Prostate gland (tissue), 2 donors: Measurements from ENCODE around the gene MCCC1. TPM values are rescaled to one million over a fixed set of nuclear protein-coding genes. Genes with fewer than 3 reads are reported as not detected.
"Not testable (repeated sequence)": the region's sequence is repeated elsewhere in the genome, so short reads cannot be mapped to it uniquely, and the experiment has no call there.

Source experiments
- DNase-seq: peaks from one replicate; pipeline ENCODE4 v3.0.0-alpha.2; 2019; ENCODE audit warnings: low spot score
- H3K27ac ChIP-seq, 2 donors: fragments of 200-600 bp; sonication (generic); 2 replicates each; pipeline ENCODE4 v1.5.1; 2017 to 2019
- H3K27me3 ChIP-seq: fragments of 200-600 bp; sonication (generic); replicated peaks from 2 replicates; pipeline ENCODE4 v1.5.1; 2019; ENCODE audit not compliant: insufficient read depth
- H3K36me3 ChIP-seq, 2 donors: fragments of 200-600 bp; sonication (generic); 1 replicate in 1 of 2; 2 replicates in 1 of 2; pipeline versions ENCODE4 v1.5.1 to v1.8.1; 2017 to 2019
- H3K4me1 ChIP-seq: fragments of 200-600 bp; sonication (generic); replicated peaks from 2 replicates; pipeline ENCODE4 v1.5.1; 2019
- H3K4me3 ChIP-seq, 2 donors: fragments of 200-600 bp; sonication (generic); 2 replicates each; pipeline ENCODE4 v1.5.1; 2017 to 2019
- H3K9me3 ChIP-seq: fragments of 200-600 bp; sonication (generic); 2 replicates; pipeline ENCODE4 v1.5.1; 2017
- CTCF ChIP-seq, 4 experiments: fragments of 200-600 bp in 2 of 4; fragments of 450-650 bp in 2 of 4; sonication (generic) in 2 of 4; IDR thresholded peaks; 1 replicate in 3 of 4; 2 replicates in 1 of 4; pipeline ENCODE4 v1.5.1; 2016 to 2019; ENCODE audit warnings: antibody characterized with exemption in 4 of 4, mild to moderate bottlenecking in 2 of 4, moderate library complexity in 2 of 4
- POLR2A ChIP-seq: fragments of 450-650 bp; IDR thresholded peaks from one replicate; pipeline ENCODE4 v1.6.1; 2016; ENCODE audit warnings: antibody characterized with exemption, mild to moderate bottlenecking
- POLR2AphosphoS5 ChIP-seq: sonication (generic); formaldehyde crosslinking; IDR thresholded peaks from one replicate; pipeline ENCODE4 v1.6.1; 2017; ENCODE audit warnings: antibody characterized with exemption
- WGBS: methylation state at CpG from one replicate; pipeline ENCODE4 v1.1.5; 2018; 5-methylcytosine and 5-hydroxymethylcytosine counted together
- intact Hi-C: fragments of 100-400 bp; cut with DNase I; formaldehyde crosslinking; loops from one replicate; pipeline ENCODE4 v1.14.2; 2022
- total RNA-seq, 2 donors: library from RNA; depleted of rRNA; stranded (reverse); fragments of >200 nt; gene quantifications; one replicate each; pipeline ENCODE4 v1.1.0, GENCODE V29; 2016

MCCC1 gene
- total RNA-seq, 2 donors from 2014 or later = 37.5 to 54.6 TPM

GRCh38 chr3:183116025-183116614, 16.8 kb upstream of the MCCC1 start:
- Histone ChIP-seq H3K27me3 (no peaks in the 10 kb centered on the region), H3K4me3 (peak overlapping the region in 1 of 2 donors; percentile 10), H3K27ac (no peak overlapping the region), H3K36me3 (no peaks in the 10 kb centered on the region), H3K4me1 (no peaks in the 10 kb centered on the region), H3K9me3 (no peaks in the 10 kb centered on the region)
- no peak for TF ChIP-seq POLR2A
- TF ChIP-seq CTCF (IDR thresholded peaks at IDR 0.05) = no peak
- no peak for TF ChIP-seq POLR2AphosphoS5
- intact Hi-C loops = no loop called here
- peak; percentile 39 for DNase-seq
- 1% methylated on average over 24 of the region's 25 CpGs for WGBS

GRCh38 chr3:183114384-183115178, 15.3 kb upstream of the MCCC1 start:
- no peaks in the 10 kb centered on the region for H3K9me3 ChIP-seq
- intact Hi-C loops = no loop called here
- no peak for TF ChIP-seq POLR2A
- TF ChIP-seq CTCF (IDR thresholded peaks at IDR 0.05) = no peak
- TF ChIP-seq POLR2AphosphoS5 = no peak
- no peaks in the 10 kb centered on the region for H3K4me1 ChIP-seq
- WGBS = 41% methylated on average over 13 of the region's 13 CpGs
- no peaks in the 10 kb centered on the region for H3K27me3 ChIP-seq
- H3K36me3 ChIP-seq = no peaks in the 10 kb centered on the region
- H3K4me3 ChIP-seq = no peak overlapping the region
- no peak overlapping the region for H3K27ac ChIP-seq
- no peak for DNase-seq

- 97% methylated on average over 1 of the region's 1 CpG for WGBS
These were observed 10.6 kb upstream of the MCCC1 start for GRCh38 chr3:183109847-183110246.

GRCh38 chr3:183108470-183108869, 9.2 kb upstream of the MCCC1 start:
- H3K36me3 ChIP-seq = no peaks in the 10 kb centered on the region
- H3K27me3 ChIP-seq = no peaks in the 10 kb centered on the region
- H3K4me1 ChIP-seq = no peaks in the 10 kb centered on the region
- no peak for TF ChIP-seq POLR2A
- no peak for TF ChIP-seq CTCF (IDR thresholded peaks at IDR 0.05)
- no peak for TF ChIP-seq POLR2AphosphoS5
- H3K9me3 ChIP-seq = no peaks in the 10 kb centered on the region
- intact Hi-C loops = no loop called here
- H3K27ac ChIP-seq = peak overlapping the region; percentile 56 to 63
- 70% methylated on average over 4 of the region's 4 CpGs for WGBS
- no peak overlapping the region for H3K4me3 ChIP-seq
- DNase-seq = no peak

More at GRCh38 chr3:183109847-183110246, 10.6 kb upstream of the MCCC1 start:
- H3K4me3 ChIP-seq, intact Hi-C loops, H3K27me3 ChIP-seq, H3K4me1 ChIP-seq, H3K36me3 ChIP-seq, DNase-seq, H3K9me3 ChIP-seq, H3K27ac ChIP-seq: not testable (repeated sequence)

GRCh38 chr3:183108001-183108449, 8.7 kb upstream of the MCCC1 start:
- Histone ChIP-seq H3K9me3 (no peaks in the 10 kb centered on the region), H3K27me3 (no peaks in the 10 kb centered on the region), H3K36me3 (no peaks in the 10 kb centered on the region), H3K4me1 (no peaks in the 10 kb centered on the region), H3K27ac (peak overlapping the region; percentile 56 to 63), H3K4me3 (no peak overlapping the region)
- 20% methylated on average over 2 of the region's 2 CpGs for WGBS
- intact Hi-C loops = no loop called here
- TF ChIP-seq POLR2AphosphoS5 = peak; percentile 78
- no peak for TF ChIP-seq CTCF (IDR thresholded peaks at IDR 0.05)
- no peak for TF ChIP-seq POLR2A
- DNase-seq = no peak

- H3K9me3 ChIP-seq, H3K27me3 ChIP-seq, H3K4me3 ChIP-seq, DNase-seq, H3K4me1 ChIP-seq, H3K36me3 ChIP-seq, intact Hi-C loops: not testable (repeated sequence)
- peak overlapping the region in 1 of 2 donors; percentile 56 for H3K27ac ChIP-seq
- 88% methylated on average over 4 of the region's 4 CpGs for WGBS
These were observed 8.1 kb upstream of the MCCC1 start for GRCh38 chr3:183107372-183107771.
